ENCODE results near the gene NELFA. TPM values are rescaled to one million over a fixed set of nuclear protein-coding genes. Genes with fewer than 3 reads are reported as not detected.

The NELFA gene
- total RNA-seq, 6 donors from 2014 or later: 16.7 to 43.0 (median 27.3) TPM

DNA sequence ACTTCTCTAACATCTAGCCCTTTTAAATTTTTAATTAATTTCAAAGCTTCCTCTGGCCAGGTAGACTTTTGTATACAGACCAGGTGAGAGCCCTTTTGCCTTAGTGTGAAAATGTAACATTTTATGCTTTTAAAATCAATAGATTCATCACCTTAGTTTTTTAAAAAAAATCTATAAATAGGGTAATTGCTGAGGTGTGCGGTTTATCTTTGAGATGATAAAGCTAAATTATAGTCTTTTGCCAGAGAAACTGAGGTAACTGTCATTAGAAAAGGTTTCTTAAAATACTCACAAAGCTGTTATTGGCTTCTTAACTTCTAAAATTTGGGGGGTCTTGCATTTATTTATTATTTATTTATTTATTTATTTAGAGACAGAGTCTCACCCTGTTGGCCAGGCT is 62.9 kb downstream of the NELFA start:
- ATAC-seq (ENCODE audit: low FRiP score in 2 of 2) (no peak), DNase-seq (no peak)
- Histone ChIP-seq H3K27me3 (no peaks in the 10 kb centered on the region), H3K4me1 (peaks cover 0 to 7% (median 3%) of the 10 kb centered on the region in 4 donors), H3K4me3 (no peak overlapping the region), H3K27ac (no peak overlapping the region), H3K9me3 (no peaks in the 10 kb centered on the region), H3K36me3 (peaks cover 5 to 44% (median 16%) of the 10 kb centered on the region in 4 donors)
- TF ChIP-seq EP300 (IDR thresholded peaks at IDR 0.05): no peak
- no peak for TF ChIP-seq POLR2AphosphoS5 (IDR thresholded peaks at IDR 0.05)
- TF ChIP-seq, protein P1, sequence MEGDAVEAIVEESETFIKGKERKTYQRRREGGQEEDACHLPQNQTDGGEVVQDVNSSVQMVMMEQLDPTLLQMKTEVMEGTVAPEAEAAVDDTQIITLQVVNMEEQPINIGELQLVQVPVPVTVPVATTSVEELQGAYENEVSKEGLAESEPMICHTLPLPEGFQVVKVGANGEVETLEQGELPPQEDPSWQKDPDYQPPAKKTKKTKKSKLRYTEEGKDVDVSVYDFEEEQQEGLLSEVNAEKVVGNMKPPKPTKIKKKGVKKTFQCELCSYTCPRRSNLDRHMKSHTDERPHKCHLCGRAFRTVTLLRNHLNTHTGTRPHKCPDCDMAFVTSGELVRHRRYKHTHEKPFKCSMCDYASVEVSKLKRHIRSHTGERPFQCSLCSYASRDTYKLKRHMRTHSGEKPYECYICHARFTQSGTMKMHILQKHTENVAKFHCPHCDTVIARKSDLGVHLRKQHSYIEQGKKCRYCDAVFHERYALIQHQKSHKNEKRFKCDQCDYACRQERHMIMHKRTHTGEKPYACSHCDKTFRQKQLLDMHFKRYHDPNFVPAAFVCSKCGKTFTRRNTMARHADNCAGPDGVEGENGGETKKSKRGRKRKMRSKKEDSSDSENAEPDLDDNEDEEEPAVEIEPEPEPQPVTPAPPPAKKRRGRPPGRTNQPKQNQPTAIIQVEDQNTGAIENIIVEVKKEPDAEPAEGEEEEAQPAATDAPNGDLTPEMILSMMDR (IDR thresholded peaks at IDR 0.05): no peak
- TF ChIP-seq POLR2A (IDR thresholded peaks at IDR 0.05): no peak
- WGBS, 2 donors: 93 to 94% methylated on average over 1 of the region's 1 CpG

DNA sequence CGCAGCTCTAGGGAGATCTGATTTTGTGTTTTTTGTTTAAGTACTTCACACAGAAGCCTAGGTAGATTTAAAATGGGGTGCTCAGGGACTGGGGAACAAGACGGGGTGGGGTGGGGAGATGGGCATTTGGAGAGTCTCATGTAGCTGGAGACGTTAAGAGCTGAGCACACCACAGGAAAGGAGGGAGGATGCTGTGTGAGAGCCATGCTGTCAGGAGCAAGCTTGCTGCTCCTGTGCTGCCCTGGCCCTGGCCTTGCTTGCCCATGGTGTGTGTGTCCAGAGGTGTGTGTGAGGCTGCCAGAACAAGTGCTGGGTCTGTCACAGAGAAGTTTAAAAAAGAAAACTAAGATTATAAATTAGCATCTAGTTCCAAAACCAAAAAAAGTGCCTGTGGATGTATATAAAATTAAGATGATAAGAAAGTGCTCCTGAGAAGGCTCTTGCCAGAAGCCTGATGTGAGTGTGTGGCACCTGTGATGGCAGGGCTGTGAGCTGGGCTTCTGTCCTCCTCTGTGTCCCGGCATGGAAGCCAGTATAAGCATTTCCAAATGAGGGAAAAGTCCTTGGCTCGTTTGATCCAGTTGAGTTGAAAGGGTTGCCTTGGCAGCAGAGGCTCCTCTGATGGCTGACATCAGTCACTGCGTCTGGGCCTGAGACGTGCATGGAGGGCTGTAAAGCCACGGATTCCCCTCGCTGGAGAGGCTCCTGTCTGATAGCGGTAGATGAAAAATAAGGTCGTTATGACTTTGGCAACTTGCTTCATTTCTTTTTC is 63.5 kb downstream of the NELFA start:
- no peaks in the 10 kb centered on the region for H3K27me3 ChIP-seq
- WGBS, 2 donors: 81 to 82% methylated on average over 11 of the region's 11 CpGs

DNA sequence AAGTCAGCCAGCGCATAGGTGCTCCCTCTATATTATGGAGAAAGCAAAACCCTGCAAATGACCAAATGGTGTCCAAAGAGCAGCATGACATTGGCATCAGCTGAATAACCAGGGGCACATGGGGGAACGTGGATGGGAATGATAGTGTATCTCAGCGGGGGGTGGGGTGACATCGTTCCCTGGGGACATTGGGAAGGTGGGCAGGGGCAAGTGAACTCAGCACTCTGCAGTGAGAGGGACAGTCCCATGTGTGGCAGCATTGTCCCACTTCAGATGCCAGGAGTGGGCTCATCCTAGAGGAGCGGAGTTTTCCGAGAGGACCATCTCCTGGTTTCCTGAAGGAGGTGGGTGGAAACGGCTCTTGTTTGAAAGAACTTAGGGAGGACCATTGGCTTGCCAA is 64.8 kb downstream of the NELFA start:
- WGBS, 2 donors: 98 to 99% methylated on average over 7 of the region's 7 CpGs
- TF ChIP-seq POLR2AphosphoS5 (IDR thresholded peaks at IDR 0.05) (no peak), EP300 (IDR thresholded peaks at IDR 0.05) (no peak), POLR2A (IDR thresholded peaks at IDR 0.05) (no peak)
- TF ChIP-seq, protein P1 (IDR thresholded peaks at IDR 0.05): no peak
- DNase-seq (no peak), ATAC-seq (ENCODE audit: low FRiP score in 2 of 2) (no peak)
- Histone ChIP-seq H3K36me3 (peaks cover 5 to 54% (median 21%) of the 10 kb centered on the region in 4 donors), H3K4me1 (no peaks in the 10 kb centered on the region), H3K27me3 (no peaks in the 10 kb centered on the region), H3K9me3 (no peaks in the 10 kb centered on the region), H3K27ac (no peak overlapping the region), H3K4me3 (no peak overlapping the region)

More for the DNA sequence above, 63.5 kb downstream of the NELFA start:
- H3K27ac ChIP-seq: no peak overlapping the region
- no peak overlapping the region for H3K4me3 ChIP-seq
- ATAC-seq (ENCODE audit: low FRiP score in 2 of 2): no peak
- no peak for DNase-seq
- H3K9me3 ChIP-seq: no peaks in the 10 kb centered on the region
- peaks cover 0 to 7% (median 3%) of the 10 kb centered on the region in 4 donors for H3K4me1 ChIP-seq
- peaks cover 5 to 45% (median 16%) of the 10 kb centered on the region in 4 donors for H3K36me3 ChIP-seq
- TF ChIP-seq, protein P1 (IDR thresholded peaks at IDR 0.05): no peak
- TF ChIP-seq POLR2A (IDR thresholded peaks at IDR 0.05) (no peak), EP300 (IDR thresholded peaks at IDR 0.05) (no peak), POLR2AphosphoS5 (IDR thresholded peaks at IDR 0.05) (no peak)

DNA sequence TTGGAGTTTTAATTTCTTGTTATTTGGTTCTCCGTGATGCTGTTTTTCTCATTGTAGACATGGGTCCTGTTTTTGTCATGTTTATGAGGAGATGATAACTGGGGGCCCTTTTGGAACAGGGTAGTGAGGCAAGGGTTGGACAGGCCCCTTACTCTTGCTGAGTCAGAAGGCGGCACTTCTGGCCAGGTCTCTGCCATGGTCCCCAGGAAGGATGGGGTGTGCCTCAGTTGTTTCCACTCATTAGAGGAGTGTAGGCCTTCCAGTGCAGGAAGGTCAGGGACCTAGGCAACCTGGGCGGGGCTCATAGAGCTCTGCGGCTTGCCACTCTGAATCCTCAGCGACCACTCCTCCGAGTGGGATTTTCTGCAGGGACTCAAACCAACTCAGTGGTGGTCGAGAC is 68.2 kb downstream of the NELFA start:
- Histone ChIP-seq H3K4me3 (no peak overlapping the region), H3K27ac (no peak overlapping the region), H3K9me3 (no peaks in the 10 kb centered on the region), H3K27me3 (no peaks in the 10 kb centered on the region), H3K4me1 (no peaks in the 10 kb centered on the region), H3K36me3 (peaks cover 5 to 72% (median 23%) of the 10 kb centered on the region in 4 donors)
- TF ChIP-seq, protein P1 (IDR thresholded peaks at IDR 0.05): no peak
- TF ChIP-seq POLR2AphosphoS5 (IDR thresholded peaks at IDR 0.05) (no peak), POLR2A (IDR thresholded peaks at IDR 0.05) (no peak), EP300 (IDR thresholded peaks at IDR 0.05) (no peak)
- 86 to 97% methylated on average over 7 of the region's 7 CpGs for WGBS, 2 donors
- ATAC-seq (ENCODE audit: low FRiP score in 2 of 2) (no peak), DNase-seq (no peak)
